GM23338 (cell line): ENCODE data around the gene ISCU.

Experiments
- EZH2 ChIP-seq: fragments of 200-600 bp; sonication (generic); IDR thresholded peaks from one replicate; pipeline ENCODE4 v1.8.0; 2017; ENCODE audit warnings: antibody characterized with exemption, mild to moderate bottlenecking, low read depth; ENCODE audit not compliant: unreplicated experiment
- TF ChIP-seq, protein P1 (sequence below), 2 experiments: fragments of 200-600 bp in 1 of 2; sonication (generic) in 1 of 2; conservative IDR thresholded peaks; 2 replicates each; pipeline versions ENCODE4 v1.5.1 to v1.6.1; 2016 to 2017; ENCODE audit warnings: antibody characterized with exemption in 2 of 2, low read depth in 2 of 2, mild to moderate bottlenecking in 2 of 2, moderate library complexity in 1 of 2

DNA sequence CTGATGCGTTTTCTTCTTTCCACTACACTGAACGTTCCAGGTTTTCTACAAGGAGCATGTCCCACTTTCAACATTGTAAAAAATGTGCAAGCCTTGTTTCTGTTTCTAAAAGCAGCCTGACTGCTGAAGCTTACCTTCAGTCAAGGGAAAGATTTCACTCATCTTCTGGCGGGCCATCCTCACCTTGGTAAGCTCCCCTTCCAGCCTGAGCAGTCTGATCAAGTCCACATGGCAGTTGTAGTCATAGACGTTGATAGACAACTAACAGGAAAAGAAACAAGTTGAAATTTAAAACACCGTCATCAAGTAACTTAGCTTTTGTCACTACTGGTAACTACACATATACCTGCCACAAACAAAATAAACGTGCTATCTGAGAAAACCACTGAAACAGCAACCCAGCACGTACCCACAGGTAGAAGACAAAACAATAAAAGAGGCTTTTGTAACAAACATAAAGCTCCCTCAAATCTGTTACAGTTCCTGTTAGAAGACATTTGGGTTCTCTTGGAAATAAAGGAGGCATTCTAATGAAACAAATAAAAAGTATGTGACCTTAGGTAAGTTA lies 13.4 kb upstream of the ISCU start:
- TF ChIP-seq, protein P1, sequence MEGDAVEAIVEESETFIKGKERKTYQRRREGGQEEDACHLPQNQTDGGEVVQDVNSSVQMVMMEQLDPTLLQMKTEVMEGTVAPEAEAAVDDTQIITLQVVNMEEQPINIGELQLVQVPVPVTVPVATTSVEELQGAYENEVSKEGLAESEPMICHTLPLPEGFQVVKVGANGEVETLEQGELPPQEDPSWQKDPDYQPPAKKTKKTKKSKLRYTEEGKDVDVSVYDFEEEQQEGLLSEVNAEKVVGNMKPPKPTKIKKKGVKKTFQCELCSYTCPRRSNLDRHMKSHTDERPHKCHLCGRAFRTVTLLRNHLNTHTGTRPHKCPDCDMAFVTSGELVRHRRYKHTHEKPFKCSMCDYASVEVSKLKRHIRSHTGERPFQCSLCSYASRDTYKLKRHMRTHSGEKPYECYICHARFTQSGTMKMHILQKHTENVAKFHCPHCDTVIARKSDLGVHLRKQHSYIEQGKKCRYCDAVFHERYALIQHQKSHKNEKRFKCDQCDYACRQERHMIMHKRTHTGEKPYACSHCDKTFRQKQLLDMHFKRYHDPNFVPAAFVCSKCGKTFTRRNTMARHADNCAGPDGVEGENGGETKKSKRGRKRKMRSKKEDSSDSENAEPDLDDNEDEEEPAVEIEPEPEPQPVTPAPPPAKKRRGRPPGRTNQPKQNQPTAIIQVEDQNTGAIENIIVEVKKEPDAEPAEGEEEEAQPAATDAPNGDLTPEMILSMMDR (conservative IDR thresholded peaks at IDR 0.05; ENCODE audit: low read depth in 2 of 2), result no peak
- TF ChIP-seq EZH2, result no peak
